ENCODE data around the gene MPPE1. TPM values are rescaled to one million over a fixed set of nuclear protein-coding genes. Genes with fewer than 3 reads are reported as not detected.

Gene MPPE1
- total and polyA plus RNA-seq, 10 of the 15 experiments (the other 5 are each of a cell fraction or from before 2014, with no cell fraction given) = 13.8 to 34.5 (median 27.6) TPM

DNA sequence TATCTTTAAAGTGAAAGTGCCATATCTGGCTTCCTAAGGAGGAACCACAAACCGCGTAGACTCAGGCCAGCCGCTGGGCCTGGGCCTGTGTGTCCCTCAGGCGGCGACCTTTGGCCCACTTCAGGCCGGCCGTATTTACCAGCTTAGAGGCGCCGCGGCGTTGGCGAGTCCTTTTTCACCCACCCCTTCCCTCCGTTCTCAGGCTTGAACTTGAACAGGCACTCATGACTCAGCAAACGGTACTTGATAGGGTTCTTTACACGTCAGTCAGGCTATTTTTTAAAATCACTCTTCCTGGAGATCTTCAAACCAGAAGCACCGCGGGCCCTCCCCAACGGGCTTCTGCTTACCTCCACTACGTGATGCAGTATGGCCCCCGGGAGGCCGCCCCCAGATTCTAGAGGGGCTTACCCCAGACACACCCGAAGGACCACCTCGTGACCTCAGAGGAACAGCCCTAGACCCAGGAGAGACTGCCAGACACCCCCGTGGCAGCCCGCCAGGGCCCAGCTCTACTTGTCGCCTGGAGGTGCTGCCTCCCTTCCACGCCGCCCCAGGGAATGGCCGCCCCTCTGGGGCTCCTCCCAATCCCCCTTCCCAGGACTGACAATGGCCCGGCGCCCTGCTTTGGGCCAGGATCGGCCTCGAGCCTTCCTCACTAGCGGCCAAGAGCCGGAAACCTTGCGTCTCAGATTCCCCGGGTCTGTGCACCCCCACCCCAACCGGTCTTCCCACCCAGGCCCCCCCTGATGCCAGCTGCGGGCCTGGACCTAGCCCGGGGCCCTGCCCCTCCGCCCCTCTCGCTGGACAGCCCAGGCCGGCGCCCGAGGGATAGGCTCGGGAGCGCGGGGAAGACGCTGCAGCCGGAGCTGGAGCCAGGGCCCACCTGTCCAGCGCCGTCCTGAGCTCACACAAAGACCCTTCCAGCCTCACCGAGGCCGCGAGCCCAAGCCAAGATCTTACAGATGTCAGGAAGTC, 39.4 kb upstream of the MPPE1 start (continued):
- TF ChIP-seq ZNF592 (IDR thresholded peaks at IDR 0.05) = no peak
- no peak for TF ChIP-seq EP300 (IDR thresholded peaks at IDR 0.05; ENCODE audit: borderline replicate concordance in 1 of 2, control insufficient read depth in 1 of 2, low read depth in 2 of 2, low read length in 2 of 2)
- TF ChIP-seq CBX3 (IDR thresholded peaks at IDR 0.05; ENCODE audit: borderline replicate concordance, low read depth) = no peak
- TF ChIP-seq ZNF24 (IDR thresholded peaks at IDR 0.05) = no peak
- TF ChIP-seq HDGF (IDR thresholded peaks at IDR 0.05) = no peak
- no peak for TF ChIP-seq MYC (IDR thresholded peaks at IDR 0.05; ENCODE audit: insufficient read depth, insufficient read length, insufficient replicate concordance, low read length, severe bottlenecking)
- TF ChIP-seq NRF1 (conservative IDR thresholded peaks at IDR 0.05; ENCODE audit: low read depth, low read length) = no peak
- peak; percentile 85 for TF ChIP-seq PBX3 (IDR thresholded peaks at IDR 0.05; ENCODE audit: insufficient replicate concordance, low read depth, low read length)
- TF ChIP-seq CREB1 (IDR thresholded peaks at IDR 0.05; ENCODE audit: low read depth) = 0 out of 2 replicates have a peak, but pooled peaks have one; percentile 34
- TF ChIP-seq FOS (IDR thresholded peaks at IDR 0.05; ENCODE audit: borderline replicate concordance, extremely low read depth, insufficient read length) = no peak
- peak; percentile 83 for TF ChIP-seq SKIL (IDR thresholded peaks at IDR 0.05; ENCODE audit: low read depth, poor library complexity, severe bottlenecking)
- TF ChIP-seq BHLHE40 (IDR thresholded peaks at IDR 0.05; ENCODE audit: borderline replicate concordance in 1 of 2, low read depth in 2 of 2, low read length in 1 of 2) = no peak; a peak in 1 of 4 replicates
- TF ChIP-seq RELB (IDR thresholded peaks at IDR 0.05; ENCODE audit: low read depth) = no peak
- TF ChIP-seq IKZF2 (IDR thresholded peaks at IDR 0.05) = no peak

Data from GM12878 (cell line).